GM10248 (cell line): ENCODE data around the gene LRCH1.

Experiments
- CTCF ChIA-PET: fragments of 300-600 bp; sonication (Branson Sonifier 250); formaldehyde crosslinking; extraction: SDS; loops from one replicate; lab custom pipeline; 2021; ENCODE audit warnings: antibody characterized with exemption; lab: Yijun Ruan, JAX
- POLR2A ChIA-PET: fragments of 350-650 bp; sonication (Branson Sonifier 250); formaldehyde crosslinking; extraction: SDS; loops from one replicate; lab custom pipeline; 2020; ENCODE audit warnings: antibody characterized with exemption; lab: Yijun Ruan, JAX
- DNase-seq: peaks from one replicate; pipeline ENCODE4 v3.0.0; 2012; ENCODE audit errors: extremely low spot score
- TF ChIP-seq, protein P1 (sequence below): IDR thresholded peaks from 2 replicates; pipeline ENCODE4 v1.5.1; 2012; ENCODE audit warnings: mild to moderate bottlenecking, low read depth; ENCODE audit errors: extremely low read depth, missing control alignments, control extremely low read depth

Gene LRCH1

DNA sequence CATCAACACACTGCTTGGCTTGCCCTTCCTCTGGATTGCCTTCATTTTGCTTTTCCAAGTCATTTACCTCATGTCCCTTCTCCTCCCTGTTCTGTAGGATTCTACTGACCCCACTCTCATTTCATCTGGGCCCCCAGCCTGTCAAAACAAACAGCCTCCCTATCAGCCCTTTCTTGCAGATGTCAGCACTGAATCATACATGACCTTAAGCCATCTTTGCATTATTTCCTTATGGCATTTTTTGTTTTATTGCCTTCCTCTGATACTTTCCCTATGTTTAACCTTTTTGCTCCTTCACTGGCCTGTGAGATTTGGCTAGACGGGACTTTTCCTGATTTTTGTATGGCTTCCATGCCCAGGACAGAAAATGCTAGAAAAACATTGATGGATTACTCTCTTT is 8.7 kb downstream of the LRCH1 start:
- ChIA-PET CTCF (interaction anchor here (1.5 to 1.8 kb wide), 2 partner anchors 25 to 76 kb away, joined by 3 to 8 read pairs; no protein-coding TSS in a partner anchor), POLR2A (no interaction called here)
- DNase-seq: no peak
- TF ChIP-seq, protein P1, sequence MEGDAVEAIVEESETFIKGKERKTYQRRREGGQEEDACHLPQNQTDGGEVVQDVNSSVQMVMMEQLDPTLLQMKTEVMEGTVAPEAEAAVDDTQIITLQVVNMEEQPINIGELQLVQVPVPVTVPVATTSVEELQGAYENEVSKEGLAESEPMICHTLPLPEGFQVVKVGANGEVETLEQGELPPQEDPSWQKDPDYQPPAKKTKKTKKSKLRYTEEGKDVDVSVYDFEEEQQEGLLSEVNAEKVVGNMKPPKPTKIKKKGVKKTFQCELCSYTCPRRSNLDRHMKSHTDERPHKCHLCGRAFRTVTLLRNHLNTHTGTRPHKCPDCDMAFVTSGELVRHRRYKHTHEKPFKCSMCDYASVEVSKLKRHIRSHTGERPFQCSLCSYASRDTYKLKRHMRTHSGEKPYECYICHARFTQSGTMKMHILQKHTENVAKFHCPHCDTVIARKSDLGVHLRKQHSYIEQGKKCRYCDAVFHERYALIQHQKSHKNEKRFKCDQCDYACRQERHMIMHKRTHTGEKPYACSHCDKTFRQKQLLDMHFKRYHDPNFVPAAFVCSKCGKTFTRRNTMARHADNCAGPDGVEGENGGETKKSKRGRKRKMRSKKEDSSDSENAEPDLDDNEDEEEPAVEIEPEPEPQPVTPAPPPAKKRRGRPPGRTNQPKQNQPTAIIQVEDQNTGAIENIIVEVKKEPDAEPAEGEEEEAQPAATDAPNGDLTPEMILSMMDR: no peak

DNA sequence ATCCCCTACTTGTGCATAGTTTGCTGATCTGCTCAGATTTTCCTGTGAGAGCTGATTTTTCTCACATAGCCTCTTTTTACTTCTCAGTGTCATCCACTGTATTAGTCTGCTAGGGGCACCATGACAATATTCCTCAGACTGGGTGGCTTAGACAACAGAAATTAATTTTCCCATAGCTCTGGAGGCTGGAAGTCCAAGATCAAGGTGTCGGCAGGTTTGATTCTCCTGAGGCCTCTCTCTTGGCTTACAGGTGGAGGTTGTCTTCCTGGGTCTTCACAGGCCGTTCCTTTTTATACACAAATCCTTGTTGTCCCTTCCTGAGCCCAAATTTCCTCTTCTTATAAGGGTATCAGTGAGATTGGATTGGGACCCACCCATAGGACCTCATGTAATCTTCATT is 9.2 kb downstream of the LRCH1 start:
- CTCF ChIA-PET: interaction anchor here (1.5 to 2.1 kb wide), 5 partner anchors 10 to 76 kb away, joined by 3 to 10 read pairs (median 8); no protein-coding TSS in a partner anchor

DNA sequence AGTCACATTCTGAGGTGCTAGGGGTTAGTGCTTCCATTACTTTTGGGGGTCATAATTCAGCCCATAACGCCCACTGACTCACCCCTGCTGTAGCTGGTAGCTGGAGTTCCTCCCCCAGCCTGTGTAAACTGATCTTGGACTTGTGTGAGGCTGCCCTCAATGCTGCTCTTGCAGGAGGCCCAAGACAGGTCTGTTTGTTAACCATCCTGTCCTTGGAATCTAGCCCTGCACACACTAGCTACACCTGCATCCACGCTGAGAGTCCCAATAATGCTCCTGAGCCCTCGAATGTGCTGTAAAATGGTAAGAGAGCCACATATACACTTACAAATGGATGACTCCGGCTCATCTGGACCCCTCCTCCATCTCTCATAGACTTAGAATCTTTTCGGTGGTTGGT is 9.6 kb downstream of the LRCH1 start:
- POLR2A ChIA-PET: no interaction called here
- TF ChIP-seq, protein P1: no peak
- CTCF ChIA-PET: interaction anchor here (1.3 to 2.1 kb wide), 6 partner anchors 10 to 75 kb away, joined by 3 to 10 read pairs (median 7); no protein-coding TSS in a partner anchor
- DNase-seq: no peak

More for the DNA sequence above, 9.2 kb downstream of the LRCH1 start:
- POLR2A ChIA-PET: no interaction called here
- TF ChIP-seq, protein P1: no peak
- DNase-seq: no peak

DNA sequence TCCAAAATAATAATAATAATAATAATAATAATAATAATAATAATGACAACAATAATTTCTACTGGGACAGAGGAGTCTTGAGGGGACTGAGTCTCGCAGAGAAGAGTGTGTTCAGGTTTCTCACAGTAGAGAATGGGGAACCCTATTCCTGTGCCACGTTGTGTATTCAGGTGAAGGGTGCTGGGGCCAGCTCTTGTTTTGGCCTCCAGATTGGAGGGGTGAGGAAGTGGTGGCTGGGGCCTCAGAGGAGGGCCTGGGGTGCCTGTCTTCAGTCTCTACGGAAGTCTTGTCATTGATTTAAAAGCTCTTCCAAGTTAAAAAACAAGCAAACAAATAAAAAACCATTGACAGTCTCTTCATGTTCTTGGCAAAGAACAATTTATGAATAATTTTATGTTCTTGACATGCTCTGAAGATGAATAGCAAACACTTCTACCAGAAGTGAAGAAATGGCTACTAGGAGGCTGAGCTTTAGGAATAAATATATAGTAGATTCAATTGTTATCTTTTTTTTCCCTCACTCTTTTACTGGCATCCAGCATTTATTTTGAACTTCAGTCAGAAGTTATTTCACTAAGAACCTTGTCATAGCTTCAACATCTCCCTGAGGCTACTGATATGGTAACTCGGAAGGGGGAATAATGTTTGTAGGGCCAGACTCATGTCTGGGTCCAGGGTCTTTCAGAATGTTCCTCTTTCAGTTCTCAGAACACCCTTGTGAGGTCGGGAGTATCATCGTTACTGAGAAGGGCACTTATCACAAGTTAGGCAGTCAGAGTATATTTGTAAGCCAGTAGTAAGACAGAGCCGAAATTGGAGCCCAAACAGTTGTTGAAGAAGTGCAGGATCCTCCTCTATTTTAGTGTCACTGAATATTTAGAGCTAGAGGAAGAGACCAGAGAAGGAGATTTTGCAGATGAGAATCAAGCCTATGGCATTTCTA is 13.1 kb downstream of the LRCH1 start:
- ChIA-PET POLR2A (interaction anchor here (1.2 kb wide), 1 partner anchor 13 kb away, joined by 3 read pairs; the partner anchor contains the start of gene LRCH1), CTCF (interaction anchor here (0.9 to 2.4 kb wide), 8 partner anchors 9 to 114 kb away, joined by 3 to 16 read pairs (median 4); no protein-coding TSS in a partner anchor)
- TF ChIP-seq, protein P1: no peak
- DNase-seq: peak; percentile 41

DNA sequence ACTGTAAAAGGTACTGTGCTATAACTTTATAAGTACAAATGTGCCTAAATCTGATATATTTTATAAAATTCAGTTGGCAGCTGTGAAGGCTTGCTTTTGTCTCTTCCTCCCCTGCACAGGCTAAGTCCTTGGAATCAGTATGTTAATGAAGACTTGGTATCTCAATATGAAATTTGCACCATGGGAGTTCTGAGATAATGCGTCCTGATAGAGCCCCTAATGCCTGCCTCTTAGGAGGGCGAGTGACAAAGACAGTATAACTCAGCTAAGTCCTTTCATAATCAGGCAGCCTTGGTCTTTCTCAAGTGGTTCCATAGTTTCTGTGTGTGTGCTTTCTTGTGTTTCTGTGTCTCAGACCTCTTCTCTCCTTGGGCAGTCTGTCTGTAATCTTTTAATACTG is 14.7 kb downstream of the LRCH1 start:
- CTCF ChIA-PET: interaction anchor here (1.2 to 2.1 kb wide), 2 partner anchors 16 to 27 kb away, joined by 3 to 16 read pairs; no protein-coding TSS in a partner anchor
- POLR2A ChIA-PET: no interaction called here
- TF ChIP-seq, protein P1: no peak
- no peak for DNase-seq

DNA sequence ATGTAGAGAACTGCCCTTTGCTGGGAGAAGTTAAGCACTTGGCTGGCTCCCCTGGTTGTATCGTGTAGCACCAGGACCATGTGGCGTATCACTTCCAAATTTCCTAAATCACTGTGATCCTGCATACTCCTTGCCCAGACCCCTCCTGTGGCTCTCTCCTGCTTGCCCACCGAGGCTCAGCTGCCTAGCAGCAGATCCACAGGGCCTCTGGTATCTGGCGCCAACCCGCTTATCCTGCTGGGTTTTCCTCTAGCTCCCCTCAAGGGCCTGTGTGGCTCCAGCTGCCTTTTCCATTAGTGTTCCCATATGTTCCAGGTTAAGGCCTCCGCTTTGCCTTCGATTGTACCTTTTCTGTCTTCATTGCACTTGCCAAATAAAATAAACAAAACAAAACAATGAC is 16.5 kb downstream of the LRCH1 start:
- TF ChIP-seq, protein P1: no peak
- CTCF ChIA-PET: interaction anchor here (1.0 to 3.5 kb wide), 6 partner anchors 9 to 151 kb away, joined by 3 to 17 read pairs (median 6); no protein-coding TSS in a partner anchor
- POLR2A ChIA-PET: no interaction called here
- DNase-seq: no peak
